HG03064 (cell line): ENCODE data around the gene TGFBR3.
"Not testable (repeated sequence)": the region's sequence is repeated elsewhere in the genome, so short reads cannot be mapped to it uniquely, and the experiment has no call there.

ENCODE experiments used
- ATAC-seq: cut with Tn5 transposase; IDR thresholded peaks from one replicate; pipeline ENCODE4 v1.9.1; 2021; ENCODE audit warnings: low read depth; ENCODE audit not compliant: unreplicated experiment

TGFBR3 gene

GRCh38 chr1:91666651-91667050 lies 219.3 kb downstream of the TGFBR3 start:
- ATAC-seq = not testable (repeated sequence)

- no peak for ATAC-seq
These were observed 224.8 kb downstream of the TGFBR3 start for GRCh38 chr1:91661121-91661520.

- ATAC-seq = no peak
These were observed 225.2 kb downstream of the TGFBR3 start for GRCh38 chr1:91660708-91661107.

DNA sequence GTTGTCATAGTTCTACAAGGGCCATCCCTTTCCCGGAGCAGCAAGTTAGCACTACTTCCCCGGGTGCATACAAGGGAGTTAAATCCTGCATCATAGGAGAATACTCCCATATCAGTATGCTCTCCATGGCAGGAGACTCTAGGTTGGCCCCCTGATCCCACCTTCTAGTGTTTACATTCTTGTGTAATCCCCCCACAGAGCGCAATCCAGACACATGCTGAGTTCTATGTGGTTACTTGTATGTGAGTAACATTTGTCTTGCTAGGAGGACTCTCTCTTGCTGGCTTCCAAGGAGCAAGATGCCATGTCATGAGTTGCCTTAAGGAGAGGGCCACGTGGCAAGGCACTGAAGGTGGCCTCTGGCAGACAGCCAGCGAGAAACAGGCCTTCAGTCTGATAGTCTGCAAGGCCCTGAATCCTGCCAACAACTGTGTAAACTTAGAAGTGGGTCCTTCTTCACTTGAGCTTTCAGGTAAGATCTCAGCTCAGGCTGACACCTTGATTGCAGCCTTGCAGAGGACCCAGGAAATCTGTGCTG lies 230.0 kb downstream of the TGFBR3 start:
- ATAC-seq = no peak

GRCh38 chr1:91653183-91653582 lies 232.8 kb downstream of the TGFBR3 start:
- ATAC-seq = no peak

DNA sequence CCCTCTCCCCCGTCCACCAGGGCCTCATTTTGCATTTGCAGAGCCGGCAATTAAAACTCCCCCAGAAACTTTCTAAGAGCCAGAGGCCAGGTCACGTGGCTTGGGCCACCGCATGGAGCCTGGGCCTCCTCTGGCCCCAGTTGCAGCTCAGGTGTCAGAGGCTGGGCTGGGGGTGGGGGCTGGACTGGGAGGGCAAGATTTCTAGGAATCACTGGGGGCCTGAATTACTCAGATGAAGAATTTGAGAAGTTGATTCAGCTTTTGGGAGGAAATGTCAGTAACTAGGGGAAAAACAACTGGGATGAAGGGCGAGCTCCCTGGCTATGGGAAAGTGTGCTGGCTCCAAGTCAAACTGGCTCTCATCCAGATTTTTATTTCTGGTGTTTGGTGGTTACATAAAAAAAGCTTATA lies 234.3 kb downstream of the TGFBR3 start:
- ATAC-seq = no peak

- ATAC-seq = no peak
These were observed 234.7 kb downstream of the TGFBR3 start for GRCh38 chr1:91651243-91651642.

GRCh38 chr1:91650764-91651163 lies 235.2 kb downstream of the TGFBR3 start:
- no peak for ATAC-seq

DNA sequence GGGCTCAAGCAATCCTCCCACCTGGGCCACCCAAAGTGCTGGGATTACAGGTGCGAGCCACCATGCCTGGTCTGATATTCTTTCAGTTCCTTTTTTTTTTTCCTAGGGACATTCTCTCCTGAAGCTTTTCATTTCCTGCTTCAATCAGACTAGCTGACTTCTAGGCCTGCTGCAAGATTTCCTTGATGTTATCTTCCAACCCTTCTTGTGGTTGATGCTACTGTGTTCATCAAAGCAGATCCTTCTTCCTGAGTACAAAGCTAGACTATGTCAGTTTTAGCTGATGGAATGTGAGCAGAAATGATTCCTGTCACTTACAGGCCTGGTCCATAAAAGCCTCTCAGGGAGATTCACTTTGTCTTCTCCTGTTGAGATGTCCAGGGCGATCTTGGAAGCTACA lies 238.9 kb downstream of the TGFBR3 start:
- ATAC-seq = no peak

GRCh38 chr1:91645031-91645430 lies 240.9 kb downstream of the TGFBR3 start:
- ATAC-seq = no peak

DNA sequence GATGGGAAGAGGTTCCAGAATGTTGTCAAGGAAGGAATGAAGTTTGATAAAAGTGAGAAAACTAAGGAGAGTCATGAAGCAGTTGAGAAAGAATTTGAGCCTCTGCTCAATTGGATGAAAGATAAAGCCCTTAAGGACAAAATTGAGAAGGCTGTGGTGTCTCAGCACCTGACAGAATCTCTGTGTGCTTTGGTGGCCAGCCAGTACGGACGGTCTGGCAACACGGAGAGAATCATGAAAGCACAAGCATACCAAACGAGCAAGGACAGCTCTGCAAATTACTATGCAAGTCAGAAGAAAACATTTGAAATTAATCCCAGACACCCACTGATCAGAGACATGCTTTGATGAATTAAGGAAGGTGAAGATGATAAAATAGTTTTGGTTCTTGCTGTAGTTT lies 242.5 kb downstream of the TGFBR3 start:
- ATAC-seq = no peak

GRCh38 chr1:91640877-91641526 lies 244.9 kb downstream of the TGFBR3 start:
- ATAC-seq = no peak

DNA sequence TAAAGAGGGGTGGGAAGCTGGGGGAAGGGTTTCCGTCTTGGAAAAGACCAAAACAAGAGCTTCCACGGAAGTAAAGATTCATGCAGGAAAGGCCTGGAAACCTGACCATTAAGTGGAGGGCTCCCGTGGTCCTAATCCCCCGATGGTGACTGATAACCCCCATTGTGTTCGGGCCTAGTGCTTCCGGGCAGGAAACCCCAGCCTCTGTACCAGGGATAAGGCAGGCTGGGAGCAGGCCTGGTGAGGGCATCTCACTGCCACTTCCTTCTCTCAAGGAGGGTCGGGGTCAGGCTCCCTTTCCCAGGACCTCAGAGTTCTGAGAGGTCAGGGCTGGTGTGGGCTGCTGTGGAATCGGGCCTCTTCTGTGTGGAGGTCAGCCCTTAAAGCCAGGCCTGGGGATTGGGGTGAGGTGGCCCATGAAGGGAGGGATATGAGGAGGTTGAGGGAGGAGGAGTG lies 248.4 kb downstream of the TGFBR3 start:
- no peak for ATAC-seq

- ATAC-seq = no peak
These were observed 250.2 kb downstream of the TGFBR3 start for GRCh38 chr1:91635763-91636162.

GRCh38 chr1:91633438-91633837 lies 252.5 kb downstream of the TGFBR3 start:
- ATAC-seq = no peak

GRCh38 chr1:91631718-91632330 lies 254.1 kb downstream of the TGFBR3 start:
- no peak for ATAC-seq

DNA sequence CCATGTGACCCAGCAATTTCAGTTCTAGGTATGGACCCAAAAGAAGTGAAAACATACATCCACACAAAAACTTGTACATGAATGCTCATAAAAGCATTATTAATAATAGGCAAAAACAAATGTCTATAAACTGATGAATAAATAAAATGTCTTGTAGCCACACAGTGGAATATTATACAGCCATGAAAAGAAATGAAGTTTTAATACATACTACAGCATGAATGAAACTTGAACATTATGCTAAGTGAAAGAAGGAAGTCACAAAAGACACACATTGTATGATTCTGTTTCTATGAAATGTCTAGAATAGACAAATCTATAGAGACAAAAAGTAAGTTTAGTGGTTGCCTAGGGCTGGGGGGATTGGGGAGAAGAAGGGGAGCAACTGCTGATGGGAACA lies 255.1 kb downstream of the TGFBR3 start:
- no peak for ATAC-seq
